NCI-H2171 (cell line): ENCODE results near the gene HSD17B4.
"Not testable (repeated sequence)": the region's sequence is repeated elsewhere in the genome, so short reads cannot be mapped to it uniquely, and the experiment has no call there.

ENCODE experiments used
- DNase-seq: peaks from one replicate; lab custom pipeline; 2025; lab: John Stamatoyannopoulos, UW

Gene HSD17B4

DNA sequence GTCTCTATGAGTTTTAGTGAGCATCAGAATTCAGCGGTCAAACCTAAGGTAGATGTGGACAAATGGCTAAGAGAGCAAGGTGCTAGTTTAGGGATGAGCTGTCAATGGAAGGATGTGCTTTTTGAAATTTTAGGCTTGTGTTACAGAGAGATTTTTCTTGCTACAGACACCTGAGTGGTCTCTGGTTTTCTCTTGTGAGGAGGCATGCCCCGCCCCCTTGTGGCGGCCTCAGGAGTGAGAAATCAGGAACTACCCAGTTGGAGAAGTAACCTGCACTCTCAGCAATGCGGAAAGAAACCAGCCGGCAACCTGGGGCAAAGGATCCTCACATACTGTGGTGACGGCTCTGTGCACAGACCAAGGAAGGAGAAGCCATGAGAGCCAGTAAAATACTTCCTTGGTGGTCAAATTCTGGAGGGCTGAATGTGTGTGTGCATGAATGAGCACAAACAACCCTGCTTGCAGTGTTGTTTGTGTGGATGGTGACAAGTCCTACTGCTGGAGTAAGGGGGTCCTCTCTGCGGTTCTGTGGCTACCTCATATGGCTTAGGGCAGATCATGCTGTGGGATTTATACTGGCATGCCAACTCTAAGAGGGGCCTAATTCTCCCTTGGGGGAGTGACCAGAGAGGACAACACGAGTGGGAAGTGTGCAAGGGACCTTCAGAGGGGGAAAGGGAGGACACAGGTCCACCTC, 16.7 kb upstream of the HSD17B4 start:
- no peak for DNase-seq

GRCh38 chr5:119437785-119438586, 14.3 kb upstream of the HSD17B4 start:
- DNase-seq = not testable (repeated sequence)

DNA sequence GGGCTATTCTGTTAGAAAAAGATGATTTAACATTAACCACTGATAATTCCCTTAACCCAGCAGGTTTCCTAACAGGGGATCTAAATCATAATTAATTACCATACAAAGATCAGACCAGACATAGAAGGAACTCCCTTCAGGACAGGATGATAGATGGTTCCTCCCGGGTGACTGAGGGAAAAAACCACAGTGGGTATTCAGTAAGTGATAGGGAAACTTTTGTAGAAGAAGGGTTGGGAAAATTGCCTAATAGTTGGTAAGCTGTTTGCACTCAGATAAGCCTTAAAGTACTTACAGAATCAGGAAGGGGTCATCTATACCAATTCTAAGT, 13.7 kb upstream of the HSD17B4 start:
- not testable (repeated sequence) for DNase-seq

DNA sequence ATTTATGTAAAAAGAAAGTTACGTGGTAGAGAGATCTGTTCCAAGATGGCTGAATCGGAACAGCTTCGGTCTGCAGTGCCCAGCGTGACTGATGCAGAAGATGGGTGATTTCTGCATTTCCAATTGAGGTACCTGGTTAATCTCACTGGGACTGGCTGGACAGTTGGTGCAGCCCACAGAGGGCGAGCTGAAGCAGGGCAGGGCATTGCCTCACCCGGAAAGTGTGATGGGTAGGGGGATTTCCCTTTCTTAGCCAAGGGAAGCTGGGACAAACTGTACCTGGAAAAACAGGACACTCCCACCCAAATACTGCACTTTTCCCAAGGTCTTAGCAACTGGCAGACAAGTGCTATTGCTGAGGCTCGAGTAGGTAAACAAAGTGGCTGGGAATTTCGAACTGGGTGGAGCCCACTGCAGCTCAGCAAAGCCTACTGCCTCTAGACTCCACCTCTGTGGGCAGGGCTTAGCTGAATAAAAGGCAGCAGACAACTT, 13.1 kb upstream of the HSD17B4 start:
- DNase-seq = no peak

DNA sequence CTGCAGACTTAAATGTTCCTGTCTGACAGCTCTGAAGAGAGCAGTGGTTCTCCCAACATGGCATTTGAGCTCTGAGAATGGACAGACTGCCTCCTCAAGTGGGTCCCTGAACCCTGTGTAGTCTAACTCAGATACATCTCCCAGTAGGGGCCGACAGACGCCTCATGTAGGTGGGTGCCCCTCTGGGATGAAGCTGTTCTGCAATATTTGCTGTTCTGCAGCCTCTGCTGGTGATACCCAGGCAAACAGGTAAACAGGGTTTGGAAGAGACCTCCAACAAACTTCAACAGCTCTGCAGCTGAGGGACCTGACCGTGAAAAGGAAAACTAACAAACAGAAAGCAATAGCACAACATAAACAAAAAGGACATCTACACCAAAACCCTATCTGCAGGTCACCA, 12.7 kb upstream of the HSD17B4 start:
- DNase-seq = not testable (repeated sequence)

- not testable (repeated sequence) for DNase-seq
These were observed 7.7 kb upstream of the HSD17B4 start for GRCh38 chr5:119444643-119445042.

- DNase-seq = no peak
These were observed 6.8 kb upstream of the HSD17B4 start for GRCh38 chr5:119445544-119445943.

DNA sequence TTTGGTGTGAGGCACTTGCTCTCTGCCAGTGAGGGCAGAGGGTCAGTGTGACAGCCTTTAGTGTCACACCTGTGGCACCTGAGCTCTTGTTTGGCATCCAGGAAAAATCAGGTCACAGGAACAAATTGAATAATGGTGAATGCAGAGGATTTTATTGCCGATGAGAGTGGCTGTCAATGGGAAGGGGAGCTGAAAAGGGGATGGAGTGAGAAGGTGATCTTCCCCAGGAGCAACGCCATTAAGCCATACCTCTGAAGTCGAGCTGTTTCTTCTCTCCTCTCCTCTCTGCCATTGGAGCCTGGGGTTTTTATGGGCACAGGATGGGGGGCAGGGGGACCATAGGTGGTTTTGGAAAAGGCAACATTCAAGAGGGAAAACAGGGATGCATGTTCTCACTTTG, 2.4 kb upstream of the HSD17B4 start:
- DNase-seq = no peak

DNA sequence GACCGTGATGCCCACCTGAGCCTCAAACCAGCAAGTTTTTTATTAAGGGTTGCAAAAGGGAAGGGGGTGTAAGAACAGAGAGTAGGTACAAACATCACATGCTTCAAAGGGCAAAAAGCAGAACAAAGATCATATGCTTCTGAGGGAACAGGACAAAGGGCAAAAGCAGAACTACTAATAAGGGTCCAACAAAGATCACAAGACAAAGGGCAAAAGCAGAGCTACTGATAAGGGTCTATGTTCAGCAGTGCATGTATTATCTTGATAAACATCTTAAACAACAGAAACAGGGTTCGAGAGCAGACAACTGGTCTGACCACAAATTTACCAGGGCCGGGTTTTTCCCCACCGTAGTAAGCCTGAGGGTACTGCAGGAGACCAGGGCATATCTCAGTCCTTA, 1.7 kb upstream of the HSD17B4 start:
- DNase-seq = not testable (repeated sequence)

DNA sequence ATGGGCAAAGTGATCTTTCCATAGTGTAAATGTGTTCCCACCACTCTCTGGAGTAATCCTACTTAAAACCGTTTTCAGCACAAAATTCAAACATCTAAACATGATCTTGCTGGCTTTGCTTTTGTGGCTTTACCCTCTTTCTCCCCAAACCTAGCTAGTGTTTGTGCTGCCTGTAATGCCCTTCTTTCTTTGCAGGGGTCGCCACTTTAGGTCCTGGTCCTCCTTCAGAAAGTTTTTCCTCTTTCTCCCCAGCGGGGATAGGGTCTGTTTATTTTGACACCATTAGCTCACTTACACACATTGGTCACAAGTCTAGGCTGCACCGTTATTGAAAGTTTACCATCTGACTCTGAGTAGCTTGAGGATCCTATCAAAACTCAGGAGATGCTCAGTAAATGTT, 736 bp upstream of the HSD17B4 start:
- no peak for DNase-seq

DNA sequence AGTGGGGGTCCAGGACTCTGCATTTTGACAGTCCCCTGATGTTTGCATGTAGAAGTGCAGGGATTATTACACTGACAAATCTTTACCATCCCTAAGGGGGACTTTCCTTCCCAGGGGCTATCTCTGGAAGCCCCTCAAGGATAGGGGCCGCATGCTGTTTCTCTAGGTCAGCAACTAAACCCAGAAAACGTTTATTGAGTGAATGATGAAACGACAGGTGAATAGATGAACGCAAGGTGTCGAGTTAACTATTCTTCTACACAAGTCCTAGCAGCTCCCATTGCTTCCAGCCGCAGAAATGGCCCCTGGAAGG, 281 bp upstream of the HSD17B4 start:
- no peak for DNase-seq

DNA sequence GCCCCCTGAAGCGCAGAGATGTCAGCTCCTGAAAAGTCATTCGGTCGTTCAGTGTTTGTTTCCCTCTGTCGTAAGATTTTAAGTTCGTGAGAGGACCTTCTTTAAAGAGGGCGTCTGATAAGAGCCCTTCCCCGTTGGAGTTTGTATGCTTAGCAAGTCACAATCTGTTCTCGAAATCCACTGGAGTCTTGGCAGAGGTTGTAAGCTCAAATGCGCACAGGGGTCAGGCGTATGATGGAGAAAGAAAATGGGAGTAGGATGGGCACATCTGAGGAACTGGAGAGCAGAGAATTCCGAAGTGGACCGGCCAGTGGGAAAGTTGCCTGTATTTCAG, 710 bp downstream of the HSD17B4 start:
- DNase-seq = no peak

GRCh38 chr5:119454171-119454570, 1.9 kb downstream of the HSD17B4 start:
- no peak for DNase-seq

- DNase-seq = no peak
These were observed 6.8 kb downstream of the HSD17B4 start for GRCh38 chr5:119458911-119459632.

DNA sequence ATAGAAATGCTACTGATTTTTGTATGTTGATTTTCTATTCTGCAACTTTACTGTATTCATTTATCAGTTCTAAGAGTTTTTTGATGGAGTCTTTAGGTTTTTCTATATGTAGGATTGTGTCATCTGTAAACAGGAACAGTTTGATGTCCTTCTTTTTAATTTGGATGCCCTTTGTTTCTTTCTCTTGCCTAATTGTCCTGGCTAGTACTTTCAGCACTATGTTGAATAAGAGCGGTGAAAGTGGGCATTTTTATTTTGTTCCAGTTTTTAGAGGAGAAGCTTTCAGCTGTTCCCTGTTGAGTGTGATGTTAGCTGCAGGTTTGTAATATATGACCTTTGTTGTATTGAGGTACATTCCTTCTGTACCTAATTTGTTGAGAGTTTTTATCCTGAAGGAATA, 13.3 kb downstream of the HSD17B4 start:
- DNase-seq = no peak

- DNase-seq = no peak
These were observed 16.0 kb downstream of the HSD17B4 start for GRCh38 chr5:119468286-119468685.

DNA sequence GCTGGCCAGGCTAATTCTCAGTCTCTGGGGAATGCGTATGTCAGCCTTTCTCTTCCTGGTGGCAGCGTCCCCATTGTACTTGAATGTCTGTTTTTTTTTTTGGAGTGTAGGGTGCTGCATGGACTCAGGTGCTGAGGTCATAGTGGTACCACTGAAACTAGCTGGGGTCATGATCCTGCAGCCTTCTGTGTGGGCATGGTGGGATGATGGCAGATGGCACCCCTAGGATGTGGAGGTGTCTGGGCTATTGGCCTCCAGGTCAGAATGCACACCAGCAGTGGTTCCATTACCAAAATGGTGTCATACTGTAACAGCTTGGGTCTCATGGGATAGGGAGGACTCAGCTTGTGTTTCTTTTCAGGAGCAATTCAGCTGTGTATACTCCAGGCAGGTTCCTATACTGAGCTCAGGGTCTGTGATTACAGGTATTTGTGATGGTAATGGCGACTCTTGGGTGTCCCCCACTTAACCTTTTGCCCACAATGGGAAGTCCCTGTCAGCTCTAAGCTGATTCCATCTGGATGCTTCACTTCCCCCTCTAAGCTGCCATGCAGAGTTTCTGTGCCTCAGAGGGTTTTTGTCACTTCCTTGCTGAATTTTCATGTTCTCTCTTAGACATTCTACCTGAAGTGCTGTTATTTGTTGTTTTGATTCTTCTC, 17.9 kb downstream of the HSD17B4 start:
- DNase-seq = no peak

DNA sequence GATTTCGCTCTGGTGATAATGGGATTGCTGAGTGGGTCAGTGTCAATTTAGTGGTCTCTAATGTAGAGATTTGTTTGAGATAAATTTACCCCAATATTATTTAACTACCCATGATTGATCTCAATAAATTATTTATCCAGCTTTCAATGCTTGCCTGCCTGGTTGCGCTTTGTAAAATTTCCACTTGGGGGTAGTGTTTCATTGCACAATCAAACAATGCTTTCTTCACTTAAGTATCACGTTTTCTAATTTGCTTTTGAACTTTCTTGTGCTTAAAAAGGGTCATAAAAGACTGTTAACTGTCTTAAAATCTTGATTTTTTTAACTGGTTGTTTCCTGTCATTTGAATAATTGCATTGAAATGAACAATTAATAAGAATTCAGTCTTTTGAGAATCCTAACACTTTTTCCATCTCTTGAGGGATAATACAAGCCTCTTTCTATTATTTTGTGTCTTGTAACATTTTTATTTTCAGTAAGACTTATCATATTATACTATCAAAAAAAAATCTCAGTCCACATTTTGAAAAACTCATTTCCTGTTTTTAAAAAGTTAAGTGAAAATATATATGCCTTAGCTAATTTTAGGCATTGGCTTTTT, 18.7 kb downstream of the HSD17B4 start:
- no peak for DNase-seq

GRCh38 chr5:119473241-119473640, 20.9 kb downstream of the HSD17B4 start:
- DNase-seq = no peak

GRCh38 chr5:119476341-119476740, 24.0 kb downstream of the HSD17B4 start:
- DNase-seq = no peak

DNA sequence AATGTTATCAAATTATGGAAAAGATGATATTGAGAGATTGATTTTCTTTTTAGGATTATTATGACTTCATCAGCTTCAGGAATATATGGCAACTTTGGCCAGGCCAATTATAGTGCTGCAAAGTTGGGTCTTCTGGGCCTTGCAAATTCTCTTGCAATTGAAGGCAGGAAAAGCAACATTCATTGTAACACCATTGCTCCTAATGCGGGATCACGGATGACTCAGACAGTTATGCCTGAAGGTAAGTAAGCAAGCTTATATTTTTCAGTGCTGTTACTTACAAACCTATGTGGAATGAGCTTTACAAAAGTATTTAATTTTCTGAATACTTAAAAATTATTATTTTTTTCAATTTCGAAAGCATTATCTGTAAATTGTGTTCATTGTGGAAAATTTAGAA, 26.5 kb downstream of the HSD17B4 start:
- no peak for DNase-seq

GRCh38 chr5:119480629-119481028, 28.3 kb downstream of the HSD17B4 start:
- DNase-seq = not testable (repeated sequence)
